Effector memory CD8-positive, alpha-beta T cell (primary cell): ENCODE measurements around the gene THUMPD3.

Source experiments
- ATAC-seq: fragments of 150-1000 bp; cut with Tn5 transposase; replicated peaks from 2 replicates; pipeline ENCODE4 v1.10.0; 2021; ENCODE audit warnings: mild to moderate bottlenecking, moderate library complexity
- DNase-seq, 3 experiments: peaks; one replicate each; pipeline ENCODE4 v3.0.0; 2021
- H3K27ac Mint-ChIP-seq, 2 donors: one replicate each; pipeline ENCODE4 v1.8.0; 2022; ENCODE audit warnings: mild to moderate bottlenecking in 2 of 2, mixed read lengths in 2 of 2, moderate library complexity in 2 of 2
- H3K27me3 Mint-ChIP-seq, 2 donors: one replicate each; pipeline ENCODE4 v1.8.0; 2022; ENCODE audit warnings: mixed read lengths in 2 of 2
- H3K36me3 Mint-ChIP-seq: one replicate; pipeline ENCODE4 v1.8.0; 2022; ENCODE audit warnings: mild to moderate bottlenecking, moderate library complexity, mixed read lengths; ENCODE audit not compliant: insufficient read depth
- H3K4me1 Mint-ChIP-seq, 2 donors: one replicate each; pipeline ENCODE4 v1.8.0; 2022; ENCODE audit warnings: low read depth in 2 of 2, mixed read lengths in 2 of 2
- H3K4me3 Mint-ChIP-seq, 2 donors: one replicate each; pipeline ENCODE4 v1.8.0; 2022; ENCODE audit warnings: mild to moderate bottlenecking in 2 of 2, mixed read lengths in 2 of 2, moderate library complexity in 2 of 2
- H3K9me3 Mint-ChIP-seq, 2 donors: one replicate each; pipeline ENCODE4 v1.8.0; 2022; ENCODE audit warnings: mixed read lengths in 2 of 2

The THUMPD3 gene

GRCh38 chr3:9430733-9431132, 67.9 kb downstream of the THUMPD3 start:
- H3K4me3 Mint-ChIP-seq, result no peak overlapping the region
- H3K27ac Mint-ChIP-seq, result peak overlapping the region in 1 of 2 donors; percentile 75
- no peak for DNase-seq
- H3K9me3 Mint-ChIP-seq, result no peaks in the 10 kb centered on the region
- H3K36me3 Mint-ChIP-seq, result peaks cover 85% of the 10 kb centered on the region
- H3K27me3 Mint-ChIP-seq, result no peaks in the 10 kb centered on the region
- ATAC-seq, result no peak
- peaks cover 0 to 11% of the 10 kb centered on the region in 2 donors for H3K4me1 Mint-ChIP-seq

- peaks cover 0 to 21% of the 10 kb centered on the region in 2 donors for H3K4me1 Mint-ChIP-seq
- no peak for DNase-seq
- H3K36me3 Mint-ChIP-seq, result peaks cover 90% of the 10 kb centered on the region
- H3K27ac Mint-ChIP-seq, result peak overlapping the region in 1 of 2 donors; percentile 68
- no peak overlapping the region for H3K4me3 Mint-ChIP-seq
- no peaks in the 10 kb centered on the region for H3K27me3 Mint-ChIP-seq
- no peaks in the 10 kb centered on the region for H3K9me3 Mint-ChIP-seq
- no peak for ATAC-seq
These were observed 71.0 kb downstream of the THUMPD3 start for GRCh38 chr3:9433627-9434521.

- Mint-ChIP-seq H3K27me3 (no peaks in the 10 kb centered on the region), H3K27ac (peak overlapping the region in 1 of 2 donors; percentile 77), H3K4me1 (peaks cover 0 to 22% of the 10 kb centered on the region in 2 donors), H3K4me3 (no peak overlapping the region), H3K36me3 (peaks cover 82% of the 10 kb centered on the region), H3K9me3 (no peaks in the 10 kb centered on the region)
- ATAC-seq (no peak), DNase-seq (no peak)
These were observed 72.5 kb downstream of the THUMPD3 start for GRCh38 chr3:9435316-9435715.
